Spleen (tissue), 7 donors: Measurements from ENCODE around the gene GSE1.

Source experiments
- POLR2A ChIP-seq, 3 donors: fragments of 450-650 bp; IDR thresholded peaks; one replicate each; pipeline ENCODE4 v1.5.1; 2017; ENCODE audit warnings: antibody characterized with exemption in 3 of 3, mild to moderate bottlenecking in 1 of 3
- POLR2AphosphoS5 ChIP-seq, 3 donors: sonication (generic); formaldehyde crosslinking; IDR thresholded peaks; one replicate each; pipeline ENCODE4 v1.5.1; 2017; ENCODE audit warnings: antibody characterized with exemption in 3 of 3
- TF ChIP-seq, protein P1 (sequence below), 11 experiments: fragments of 200-600 bp in 7 of 11; fragments of 450-650 bp in 4 of 11; sonication (generic) in 4 of 11; IDR thresholded peaks in 8 of 11; conservative IDR thresholded peaks in 3 of 11; 1 replicate in 7 of 11; 2 replicates in 4 of 11; pipeline versions ENCODE4 v1.4.0 to v1.8.0; 2016 to 2021; ENCODE audit warnings: antibody characterized with exemption in 11 of 11, inconsistent platforms in 4 of 11, mild to moderate bottlenecking in 1 of 11
- donor health status: DM: no; HTN: no; CAD: no; lungs with moderate emphysema.
- donor health status: DM: no; HTN: no; CAD: no.
- donor health status: DM: no; HTN: no; CAD: no.

DNA sequence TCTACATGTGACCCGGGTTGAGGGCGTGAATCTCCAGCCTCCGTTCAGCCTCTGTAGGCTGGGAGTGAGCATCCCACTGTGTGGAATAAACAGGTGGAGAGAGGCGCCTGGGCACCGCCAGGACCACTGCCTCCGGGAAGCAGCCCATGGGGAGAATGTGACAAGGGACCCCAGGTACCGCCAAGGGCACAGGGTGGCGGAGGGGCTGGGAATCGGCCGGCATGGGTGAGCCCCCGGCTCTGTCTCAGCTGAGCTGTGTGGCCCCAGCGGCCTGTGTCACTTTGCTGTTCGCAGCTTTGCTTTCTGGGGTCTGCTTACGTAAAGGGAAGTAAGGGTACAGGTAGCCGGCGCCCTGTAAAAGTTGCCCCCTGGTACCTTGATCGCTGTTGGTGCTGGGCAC lies 11.5 kb downstream of the GSE1 start:
- TF ChIP-seq, protein P1, sequence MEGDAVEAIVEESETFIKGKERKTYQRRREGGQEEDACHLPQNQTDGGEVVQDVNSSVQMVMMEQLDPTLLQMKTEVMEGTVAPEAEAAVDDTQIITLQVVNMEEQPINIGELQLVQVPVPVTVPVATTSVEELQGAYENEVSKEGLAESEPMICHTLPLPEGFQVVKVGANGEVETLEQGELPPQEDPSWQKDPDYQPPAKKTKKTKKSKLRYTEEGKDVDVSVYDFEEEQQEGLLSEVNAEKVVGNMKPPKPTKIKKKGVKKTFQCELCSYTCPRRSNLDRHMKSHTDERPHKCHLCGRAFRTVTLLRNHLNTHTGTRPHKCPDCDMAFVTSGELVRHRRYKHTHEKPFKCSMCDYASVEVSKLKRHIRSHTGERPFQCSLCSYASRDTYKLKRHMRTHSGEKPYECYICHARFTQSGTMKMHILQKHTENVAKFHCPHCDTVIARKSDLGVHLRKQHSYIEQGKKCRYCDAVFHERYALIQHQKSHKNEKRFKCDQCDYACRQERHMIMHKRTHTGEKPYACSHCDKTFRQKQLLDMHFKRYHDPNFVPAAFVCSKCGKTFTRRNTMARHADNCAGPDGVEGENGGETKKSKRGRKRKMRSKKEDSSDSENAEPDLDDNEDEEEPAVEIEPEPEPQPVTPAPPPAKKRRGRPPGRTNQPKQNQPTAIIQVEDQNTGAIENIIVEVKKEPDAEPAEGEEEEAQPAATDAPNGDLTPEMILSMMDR (IDR thresholded peaks at IDR 0.05 in 8 of 11, conservative IDR thresholded peaks at IDR 0.05 in 3 of 11), result no peak
- TF ChIP-seq POLR2A (IDR thresholded peaks at IDR 0.05), result no peak
- TF ChIP-seq POLR2AphosphoS5 (IDR thresholded peaks at IDR 0.05), result no peak
